ENCODE data around the gene NPHS1.
"Not testable (repeated sequence)": the region's sequence is repeated elsewhere in the genome, so short reads cannot be mapped to it uniquely, and the experiment has no call there.

Gene NPHS1

DNA sequence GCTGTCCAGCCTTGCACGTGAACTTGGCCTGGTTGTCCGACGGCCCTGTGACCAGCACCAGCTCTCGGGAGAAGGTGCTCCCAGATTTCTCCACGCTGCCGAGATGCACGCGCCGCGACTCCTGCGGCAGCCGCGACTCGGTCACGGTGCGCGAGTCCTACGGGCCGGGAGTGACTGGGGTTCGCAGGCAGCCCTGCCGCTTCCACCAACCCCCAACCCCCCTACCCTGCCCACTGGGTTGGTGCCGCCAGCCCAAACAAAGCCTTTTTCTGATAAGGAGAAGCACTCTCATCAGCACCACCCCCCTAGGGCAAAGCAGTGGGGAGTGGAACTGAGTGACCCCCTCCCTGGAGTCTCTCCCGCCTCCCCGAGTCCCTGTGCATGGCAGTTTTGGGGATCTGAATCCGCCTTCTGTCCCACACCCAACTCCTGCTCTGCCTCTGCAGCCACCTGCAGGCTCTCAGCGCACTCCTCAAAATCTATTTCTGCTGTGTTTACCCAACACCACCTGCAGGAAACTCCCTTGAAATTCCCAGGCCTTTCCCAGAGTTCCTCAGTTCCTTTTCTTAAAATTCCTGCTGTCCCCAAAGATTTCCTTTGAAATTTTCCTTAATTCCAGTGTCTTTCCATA, 6.2 kb downstream of the NPHS1 start:
- DNase-seq: peak; percentile 40

GRCh38 chr19:35845215-35846037, 6.9 kb downstream of the NPHS1 start:
- peak; percentile 35 for DNase-seq

DNA sequence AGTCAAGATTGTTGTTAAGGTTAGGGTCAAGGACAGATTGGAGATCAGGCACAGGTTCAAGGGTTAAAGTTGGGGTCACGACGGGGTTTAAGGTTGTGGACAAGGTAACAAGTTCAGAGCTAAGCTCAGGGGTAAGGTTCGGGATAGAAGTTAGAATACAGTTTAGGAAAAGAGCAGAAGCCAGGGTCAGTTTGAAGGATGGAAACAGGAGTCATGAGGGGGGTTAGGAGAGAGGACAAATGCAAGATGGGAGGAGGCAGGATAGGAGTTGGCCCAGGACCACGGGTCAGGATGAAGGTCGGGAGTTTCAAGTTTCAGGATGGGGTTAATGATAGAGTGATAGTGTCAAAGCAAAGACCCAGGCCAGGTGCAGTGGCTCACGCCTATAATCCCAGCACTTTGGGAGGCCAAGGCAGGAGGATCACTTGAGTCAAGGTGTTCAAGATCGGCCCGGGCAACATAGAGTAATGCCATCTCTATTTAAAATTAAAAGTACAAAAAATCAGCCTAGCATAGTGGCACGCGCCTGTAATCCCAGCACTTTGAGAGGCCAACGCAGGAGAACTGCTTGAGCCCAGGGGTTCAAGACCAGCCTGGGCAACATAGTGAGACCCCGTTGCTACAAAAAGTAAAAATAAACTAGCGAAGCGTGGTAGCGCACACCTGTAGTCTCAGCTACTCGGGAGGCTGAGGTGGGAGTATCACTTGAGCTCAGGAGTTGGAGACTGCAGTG, 7.7 kb downstream of the NPHS1 start:
- DNase-seq: no peak

GRCh38 chr19:35843676-35844481, 8.4 kb downstream of the NPHS1 start:
- DNase-seq: no peak

GRCh38 chr19:35842666-35843272, 9.5 kb downstream of the NPHS1 start:
- no peak for DNase-seq

GRCh38 chr19:35841961-35842595, 10.2 kb downstream of the NPHS1 start:
- DNase-seq: no peak

GRCh38 chr19:35836096-35836495, 16.2 kb downstream of the NPHS1 start:
- not testable (repeated sequence) for DNase-seq

- DNase-seq: no peak
These were observed 18.3 kb downstream of the NPHS1 start for GRCh38 chr19:35833972-35834371.

DNA sequence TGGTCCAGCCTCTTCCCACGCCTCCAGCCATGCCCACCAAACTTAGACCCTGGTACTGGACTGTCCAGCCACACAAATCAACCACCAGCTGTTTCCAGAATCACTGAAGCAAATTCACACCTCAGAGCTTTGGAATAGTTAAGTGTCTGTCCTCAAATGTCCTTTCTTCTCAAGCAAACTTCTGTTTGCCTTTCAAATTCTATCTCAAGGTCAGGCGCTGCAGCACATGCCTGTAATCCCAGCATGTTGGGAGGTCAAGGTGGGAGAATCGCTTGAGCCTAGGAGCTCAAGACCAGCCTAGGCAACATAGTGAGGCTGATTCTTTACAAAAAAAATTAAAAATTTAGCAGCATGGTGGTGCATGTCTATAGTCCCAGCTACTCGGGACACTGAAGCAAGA, 20.2 kb downstream of the NPHS1 start:
- no peak for DNase-seq

GRCh38 chr19:35830986-35831385, 21.3 kb downstream of the NPHS1 start:
- DNase-seq: no peak

DNA sequence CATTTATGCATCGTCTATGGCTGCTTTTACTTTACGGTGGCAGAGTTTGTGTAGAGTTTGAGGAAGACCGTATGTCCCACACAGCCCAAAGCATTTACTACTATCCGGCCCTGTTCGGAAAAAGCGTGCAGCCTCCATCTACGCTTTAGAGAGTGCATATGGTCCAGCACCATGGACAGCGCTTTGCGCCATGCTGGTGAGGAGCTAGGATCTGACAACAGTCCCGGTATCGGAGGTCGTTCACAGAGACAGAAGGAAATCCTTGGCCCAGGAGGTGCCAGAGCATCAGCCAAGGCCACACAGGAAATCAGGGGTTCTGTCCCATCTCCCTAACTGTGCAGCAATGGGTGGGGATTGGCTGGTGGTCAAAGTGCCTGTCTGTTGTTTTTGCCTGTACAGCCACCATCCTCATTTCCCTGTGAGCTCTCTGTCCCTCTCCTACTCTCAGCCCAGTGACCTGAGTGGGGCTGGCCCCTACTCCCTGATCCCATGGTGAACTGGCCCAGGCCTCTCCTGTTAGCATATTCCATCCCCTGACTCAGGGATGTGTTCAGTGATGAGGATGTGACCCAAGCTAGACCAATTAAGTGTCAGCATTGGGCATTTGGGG, 23.5 kb downstream of the NPHS1 start:
- DNase-seq: no peak

DNA sequence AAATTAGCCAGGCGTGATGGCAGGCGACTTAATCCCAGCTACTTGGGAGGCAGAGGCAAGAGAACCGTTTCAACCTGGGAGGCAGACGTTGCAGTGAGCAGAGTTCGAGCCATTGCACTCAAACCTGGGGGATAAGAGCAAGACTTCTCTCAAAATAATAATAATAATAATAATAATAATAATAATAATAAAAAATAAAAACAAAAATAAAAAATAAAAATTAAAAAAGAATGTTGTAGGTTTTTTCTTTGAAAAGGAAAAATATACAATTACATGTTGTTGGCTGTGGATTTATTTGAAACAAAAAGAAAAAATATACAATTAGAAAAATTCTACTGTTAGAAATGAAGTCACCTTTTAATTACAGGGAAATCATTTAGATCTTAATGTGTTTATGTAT, 28.2 kb downstream of the NPHS1 start:
- DNase-seq: no peak

GRCh38 chr19:35822579-35822978, 29.7 kb downstream of the NPHS1 start:
- DNase-seq: no peak

- no peak for DNase-seq
These were observed 33.9 kb downstream of the NPHS1 start for GRCh38 chr19:35818445-35818844.

GRCh38 chr19:35816846-35817245, 35.5 kb downstream of the NPHS1 start:
- DNase-seq: no peak

DNA sequence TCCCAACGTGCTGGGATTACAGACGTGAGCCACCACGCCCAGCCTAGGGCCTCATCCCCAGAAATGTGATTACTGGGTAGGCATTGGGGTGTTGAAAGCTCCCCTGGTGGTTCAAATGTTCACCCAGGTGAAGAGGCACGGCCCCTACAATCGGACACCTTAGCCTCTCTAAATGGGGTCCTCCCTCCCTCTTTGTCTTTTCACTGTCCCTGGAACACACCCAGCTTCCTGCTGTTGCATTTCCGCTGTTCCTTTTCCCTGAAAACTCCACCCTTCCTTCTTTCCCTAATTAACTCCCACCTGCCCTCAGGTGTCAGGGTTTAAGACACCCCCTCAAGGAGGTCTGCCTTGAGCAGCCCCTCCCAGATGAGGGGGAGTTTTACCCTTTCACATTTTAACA, 36.0 kb downstream of the NPHS1 start:
- DNase-seq: no peak

GRCh38 chr19:35813043-35813890, 39.0 kb downstream of the NPHS1 start:
- no peak for DNase-seq

DNA sequence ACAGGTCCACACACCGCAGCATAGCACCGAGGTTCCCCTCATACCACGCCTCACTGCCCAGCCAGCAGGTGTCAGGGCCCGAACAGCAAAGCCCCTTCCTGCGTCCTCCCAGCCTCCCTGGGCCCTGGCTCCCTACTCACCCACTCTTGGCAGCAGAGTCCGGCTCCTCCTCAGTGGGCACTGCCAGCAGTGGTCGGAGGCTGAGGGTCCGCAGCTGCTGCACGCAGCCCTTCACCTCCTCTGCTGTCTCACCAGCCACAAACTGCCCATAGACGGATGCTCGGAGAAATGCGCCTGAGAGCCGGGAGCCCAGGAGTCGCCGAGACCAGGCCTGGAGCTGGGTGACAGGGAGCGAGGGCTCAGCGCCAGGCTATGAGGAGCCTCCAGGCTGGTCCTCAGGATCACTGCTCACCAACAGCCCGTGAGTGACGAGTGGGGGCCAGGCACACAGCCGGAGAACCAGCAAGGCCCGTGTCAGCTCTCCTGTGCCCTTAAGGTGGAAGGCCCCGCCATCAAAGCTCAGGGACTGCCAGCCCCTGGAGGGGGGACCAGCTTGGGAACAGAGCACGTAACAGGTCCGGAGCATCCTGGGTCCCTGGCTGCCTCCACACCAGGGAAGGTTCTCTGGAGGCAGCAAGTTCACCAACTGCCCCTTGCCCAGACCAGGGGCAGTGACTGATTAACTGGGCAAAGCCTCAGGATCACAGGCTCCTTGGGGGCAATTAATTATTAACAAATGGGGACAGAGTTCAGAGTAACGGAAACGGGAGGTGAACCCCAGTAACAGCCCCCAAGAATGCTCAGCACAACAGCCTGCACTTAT, 39.9 kb downstream of the NPHS1 start, which contains the start of gene PRODH2:
PRODH2 (minus strand) TSS at position 626 of the 823 bp plus-strand sequence; CDS start at position 586, 40 bp downstream.
- no peak for DNase-seq
